ENCODE measurements around the gene CCDC175. TPM values are rescaled to one million over a fixed set of nuclear protein-coding genes. Genes with fewer than 3 reads are reported as not detected.

The CCDC175 gene
- total RNA-seq, 1 donor from 2014 or later, result not detected

- DNase-seq (ENCODE audit: low read depth), result peak; percentile 70
These were observed 93.9 kb downstream of the CCDC175 start for GRCh38 chr14:59482541-59483331.

- DNase-seq (ENCODE audit: low read depth), result peak; percentile 30
These were observed 94.6 kb downstream of the CCDC175 start for GRCh38 chr14:59481871-59482540.

GRCh38 chr14:59481407-59481806 is 95.2 kb downstream of the CCDC175 start:
- no peak for DNase-seq (ENCODE audit: low read depth)

GRCh38 chr14:59480166-59480565 is 96.4 kb downstream of the CCDC175 start:
- no peak for DNase-seq (ENCODE audit: low read depth)

- DNase-seq (ENCODE audit: low read depth), result no peak
These were observed 98.1 kb downstream of the CCDC175 start for GRCh38 chr14:59478540-59478939.

GRCh38 chr14:59475709-59476108 is 100.9 kb downstream of the CCDC175 start:
- no peak for DNase-seq (ENCODE audit: low read depth)

- DNase-seq (ENCODE audit: low read depth), result peak; percentile 81
These were observed 102.4 kb downstream of the CCDC175 start for GRCh38 chr14:59474172-59474571.

- DNase-seq (ENCODE audit: low read depth), result no peak
These were observed 111.1 kb downstream of the CCDC175 start, which contains the start of gene GPR135 for GRCh38 chr14:59465316-59466135. Gene GPR135, minus strand, starts transcription at chr14:59465380. Its CDS starts 154 bp downstream, at chr14:59465226.

- DNase-seq (ENCODE audit: low read depth), result peak; percentile 24
These were observed 111.9 kb downstream of the CCDC175 start for GRCh38 chr14:59464486-59465315.

GRCh38 chr14:59463787-59464485 is 112.7 kb downstream of the CCDC175 start:
- DNase-seq (ENCODE audit: low read depth), result no peak

- DNase-seq (ENCODE audit: low read depth), result no peak
These were observed 114.7 kb downstream of the CCDC175 start for GRCh38 chr14:59461891-59462290.

- no peak for DNase-seq (ENCODE audit: low read depth)
These were observed 116.2 kb downstream of the CCDC175 start for GRCh38 chr14:59460378-59460777.

GRCh38 chr14:59458486-59458885 is 118.1 kb downstream of the CCDC175 start:
- DNase-seq (ENCODE audit: low read depth), result no peak

- DNase-seq (ENCODE audit: low read depth), result peak; percentile 32
These were observed 121.2 kb downstream of the CCDC175 start for GRCh38 chr14:59455411-59455810.

Other genes with a start within 250 kb of the CCDC175 start
- gene GPR135, start 111.4 kb downstream of the CCDC175 start, total RNA-seq, result 4.6 and 6.5 TPM in 2 replicates
- gene L3HYPDH, start 92.4 kb downstream of the CCDC175 start, total RNA-seq, result 44.3 and 58.1 TPM in 2 replicates
- 132 and 141 TPM in 2 replicates for gene JKAMP, start 92.3 kb downstream of the CCDC175 start, total RNA-seq